Hepatocyte (in vitro differentiated cells): ENCODE measurements around the gene BMP5. TPM values are rescaled to one million over a fixed set of nuclear protein-coding genes. Genes with fewer than 3 reads are reported as not detected.
A peak's percentile ranks its signal among the peaks of the same experiment; 100 is the strongest.

ENCODE experiments used
- DNase-seq: peaks from one replicate; pipeline ENCODE4 v3.0.0-alpha.2; 2016; ENCODE audit warnings: low spot score
- H2AFZ ChIP-seq: fragments of 200-600 bp; sonication (generic); 2 replicates; pipeline ENCODE4 v1.6.0; 2016; ENCODE audit warnings: antibody characterized with exemption, mild to moderate bottlenecking
- H3K27ac ChIP-seq: fragments of 200-600 bp; sonication (generic); 2 replicates; pipeline ENCODE4 v1.5.1; 2016; ENCODE audit warnings: mild to moderate bottlenecking
- H3K27me3 ChIP-seq: fragments of 200-600 bp; sonication (generic); 2 replicates; pipeline ENCODE4 v1.6.1; 2016
- H3K36me3 ChIP-seq: fragments of 200-600 bp; sonication (generic); replicated peaks from 2 replicates; pipeline ENCODE4 v1.5.1; 2016; ENCODE audit warnings: low read depth; ENCODE audit not compliant: insufficient read depth
- H3K4me1 ChIP-seq: fragments of 200-600 bp; sonication (generic); 2 replicates; pipeline ENCODE4 v1.5.1; 2016; ENCODE audit warnings: mild to moderate bottlenecking, moderate library complexity; ENCODE audit not compliant: insufficient read depth
- H3K4me2 ChIP-seq: fragments of 200-600 bp; sonication (generic); 2 replicates; pipeline ENCODE4 v1.6.0; 2016
- H3K4me3 ChIP-seq: fragments of 200-600 bp; sonication (generic); 2 replicates; pipeline ENCODE4 v1.5.1; 2016; ENCODE audit warnings: mild to moderate bottlenecking
- H3K79me2 ChIP-seq: fragments of 200-600 bp; sonication (generic); 2 replicates; pipeline ENCODE4 v1.6.0; 2017; ENCODE audit warnings: mild to moderate bottlenecking
- H3K9me2 ChIP-seq: fragments of 200-600 bp; sonication (generic); replicated peaks from 2 replicates; pipeline ENCODE4 v1.6.0; 2017; ENCODE audit warnings: mild to moderate bottlenecking; ENCODE audit not compliant: insufficient read depth
- H3K9me3 ChIP-seq: fragments of 200-600 bp; sonication (generic); 2 replicates; pipeline ENCODE4 v1.5.1; 2016; ENCODE audit warnings: low read depth, mild to moderate bottlenecking
- H4K20me1 ChIP-seq: fragments of 200-600 bp; sonication (generic); 2 replicates; pipeline ENCODE4 v1.6.0; 2016; ENCODE audit warnings: mild to moderate bottlenecking; ENCODE audit not compliant: insufficient read depth, poor library complexity, severe bottlenecking
- CTCF ChIP-seq: fragments of 200-600 bp; sonication (generic); IDR thresholded peaks from 2 replicates; pipeline ENCODE4 v1.5.1; 2016; ENCODE audit warnings: antibody characterized with exemption, mild to moderate bottlenecking; ENCODE audit not compliant: poor library complexity
- EZH2 ChIP-seq: fragments of 200-600 bp; sonication (generic); IDR thresholded peaks from 2 replicates; pipeline ENCODE4 v1.6.1; 2016; ENCODE audit warnings: antibody characterized with exemption, mild to moderate bottlenecking, borderline replicate concordance
- EZH2phosphoT487 ChIP-seq: fragments of 200-600 bp; sonication (generic); IDR thresholded peaks from one replicate; pipeline ENCODE4 v1.6.1; 2018; ENCODE audit warnings: antibody characterized with exemption, mild to moderate bottlenecking, low read depth, moderate library complexity; ENCODE audit not compliant: unreplicated experiment, severe bottlenecking
- WGBS: methylation state at CpG from one replicate; pipeline ENCODE4 v1.1.6; 2016; ENCODE audit warnings: low lambda C conversion rate; ENCODE audit errors: missing lambda C conversion rate; 5-methylcytosine and 5-hydroxymethylcytosine counted together
- polyA plus RNA-seq: library from polyadenylated mRNA; unstranded; fragments of >200 nt; fragmentation: Nextera tagmentation; extraction: Ambion mirVana; gene quantifications from 2 replicates; pipeline ENCODE4 v1.2.1, GENCODE V29; 2016
- total RNA-seq: library from RNA; depleted of rRNA; stranded (reverse); fragments of >200 nt; gene quantifications from 2 replicates; pipeline ENCODE4 v1.2.3, GENCODE V29; 2014

The BMP5 gene
- total and polyA plus RNA-seq, 2 experiments from 2014 or later, result 9.5 to 38.3 TPM

- H4K20me1 ChIP-seq, result no peaks in the 10 kb centered on the region
- DNase-seq, result peak; percentile 13
- no peak for TF ChIP-seq CTCF
- no peak for TF ChIP-seq EZH2phosphoT487
- TF ChIP-seq EZH2, result no peak
- H3K79me2 ChIP-seq, result no peaks in the 10 kb centered on the region
- peaks cover 14% of the 10 kb centered on the region for H3K4me1 ChIP-seq
- H3K4me2 ChIP-seq, result peak overlapping the region; percentile 35
- peak overlapping the region; percentile 56 for H3K27ac ChIP-seq
- peak overlapping the region; percentile 1 for H2AFZ ChIP-seq
- no peaks in the 10 kb centered on the region for H3K9me2 ChIP-seq
- 10% methylated on average over 2 of the region's 2 CpGs for WGBS
- no peaks in the 10 kb centered on the region for H3K27me3 ChIP-seq
- H3K4me3 ChIP-seq, result no peak overlapping the region
- H3K9me3 ChIP-seq, result no peaks in the 10 kb centered on the region
- no peaks in the 10 kb centered on the region for H3K36me3 ChIP-seq
These were observed 27.4 kb upstream of the BMP5 start for GRCh38 chr6:55902796-55903195.

GRCh38 chr6:55901765-55902270 is 26.4 kb upstream of the BMP5 start:
- 21% methylated on average over 2 of the region's 2 CpGs for WGBS

GRCh38 chr6:55898342-55898741 is 23.0 kb upstream of the BMP5 start:
- Histone ChIP-seq H3K36me3 (no peaks in the 10 kb centered on the region), H3K4me1 (peaks cover 14% of the 10 kb centered on the region), H3K27me3 (no peaks in the 10 kb centered on the region), H3K79me2 (no peaks in the 10 kb centered on the region), H3K9me3 (no peaks in the 10 kb centered on the region), H3K4me3 (no peak overlapping the region), H3K4me2 (no peak overlapping the region), H4K20me1 (no peaks in the 10 kb centered on the region), H3K9me2 (no peaks in the 10 kb centered on the region), H2AFZ (no peak overlapping the region), H3K27ac (no peak overlapping the region)
- WGBS, result 46% methylated on average over 3 of the region's 3 CpGs
- no peak for TF ChIP-seq EZH2
- TF ChIP-seq CTCF, result no peak
- no peak for TF ChIP-seq EZH2phosphoT487
- no peak for DNase-seq

More at GRCh38 chr6:55901765-55902270, 26.4 kb upstream of the BMP5 start:
- H3K9me2 ChIP-seq, result no peaks in the 10 kb centered on the region
- H3K27ac ChIP-seq, result no peak overlapping the region
- no peak for DNase-seq
- H3K4me1 ChIP-seq, result peaks cover 14% of the 10 kb centered on the region
- no peak overlapping the region for H2AFZ ChIP-seq
- H3K9me3 ChIP-seq, result no peaks in the 10 kb centered on the region
- no peak overlapping the region for H3K4me3 ChIP-seq
- H3K4me2 ChIP-seq, result no peak overlapping the region
- TF ChIP-seq CTCF (no peak), EZH2 (no peak), EZH2phosphoT487 (no peak)
- H3K36me3 ChIP-seq, result no peaks in the 10 kb centered on the region
- no peaks in the 10 kb centered on the region for H3K27me3 ChIP-seq
- no peaks in the 10 kb centered on the region for H3K79me2 ChIP-seq
- H4K20me1 ChIP-seq, result no peaks in the 10 kb centered on the region

- TF ChIP-seq CTCF, result no peak
- TF ChIP-seq EZH2, result no peak
- TF ChIP-seq EZH2phosphoT487, result no peak
- no peak overlapping the region for H3K27ac ChIP-seq
- 47% methylated on average over 2 of the region's 2 CpGs for WGBS
- H3K9me3 ChIP-seq, result no peaks in the 10 kb centered on the region
- H3K79me2 ChIP-seq, result no peaks in the 10 kb centered on the region
- no peaks in the 10 kb centered on the region for H3K36me3 ChIP-seq
- no peaks in the 10 kb centered on the region for H3K9me2 ChIP-seq
- no peak for DNase-seq
- H3K4me1 ChIP-seq, result peaks cover 5% of the 10 kb centered on the region
- no peak overlapping the region for H3K4me2 ChIP-seq
- H4K20me1 ChIP-seq, result no peaks in the 10 kb centered on the region
- no peak overlapping the region for H3K4me3 ChIP-seq
- no peak overlapping the region for H2AFZ ChIP-seq
- H3K27me3 ChIP-seq, result no peaks in the 10 kb centered on the region
These were observed 22.0 kb upstream of the BMP5 start for GRCh38 chr6:55897346-55897745.
